HCT116 (cell line): Measurements from ENCODE around the gene MINDY3. TPM values are rescaled to one million over a fixed set of nuclear protein-coding genes. Genes with fewer than 3 reads are reported as not detected.

Experiments
- ATAC-seq: fragments of 200-7000 bp; cut with Tn5 transposase; 2 replicates; pipeline ENCODE4 v1.9.1; 2020; ENCODE audit warnings: mild to moderate bottlenecking, moderate library complexity
- BruUV-seq: library from RNA; stranded (reverse); fragments of 400-500 nt; replicated peaks from 2 replicates; lab custom pipeline; 2021; lab: Mats Ljungman, UMichigan
- CTCF ChIA-PET: fragments of 300-600 bp; sonication (Branson Sonifier 250); formaldehyde crosslinking; loops from one replicate; lab custom pipeline; 2021; ENCODE audit warnings: antibody characterized with exemption; lab: Charles Lee
- POLR2A ChIA-PET: fragments of 300-600, 350-600 bp; sonication (Branson Sonifier 250); formaldehyde crosslinking; loops from one replicate; lab custom pipeline; 2021; ENCODE audit warnings: antibody characterized with exemption; lab: Charles Lee
- RAD21 ChIA-PET, 2 experiments: fragments of 300-600 bp; sonication (Branson Sonifier 250); formaldehyde crosslinking; loops; one replicate each; lab custom pipeline; 2023; ENCODE audit warnings: low total read pairs in 2 of 2; ENCODE audit not compliant: uncharacterized antibody in 2 of 2, unreplicated experiment in 2 of 2, low non-redundant PET in 1 of 2; lab: Charles Lee
- DNase-seq: peaks from one replicate; pipeline ENCODE4 v3.0.0-alpha.2; 2010; ENCODE audit warnings: low read depth, low spot score
- H2AFZ ChIP-seq: fragments of 200-600 bp; shearing (Covaris generic), sonication (generic); 2 replicates; pipeline ENCODE4 v1.6.1; 2017; ENCODE audit warnings: low read depth, mixed run types, mixed read lengths, antibody characterized with exemption, low read length; ENCODE audit not compliant: poor library complexity, severe bottlenecking
- H3K27ac ChIP-seq: 2 replicates; pipeline ENCODE4 v1.5.1; 2012; ENCODE audit warnings: low read depth, low read length
- H3K27me3 ChIP-seq: fragments of 200-600 bp; sonication (generic); 2 replicates; pipeline ENCODE4 v1.6.1; 2016; ENCODE audit warnings: mixed run types, low read length, mixed read lengths; ENCODE audit not compliant: insufficient read depth
- H3K36me3 ChIP-seq, 2 experiments: fragments of 200-500 bp in 1 of 2; fragments of 200-600 bp in 1 of 2; sonication (Bioruptor generic) in 1 of 2; sonication (generic) in 1 of 2; 2 replicates each; pipeline versions ENCODE4 v1.5.1 to v1.6.1; 2014 to 2016; ENCODE audit warnings: low read length in 2 of 2, inconsistent platforms in 1 of 2, mixed read lengths in 1 of 2, mixed run types in 1 of 2; ENCODE audit not compliant: insufficient read depth in 2 of 2, control insufficient read depth in 1 of 2
- H3K4me1 ChIP-seq, 2 experiments: fragments of 200-600 bp in 1 of 2; sonication (generic) in 1 of 2; 2 replicates each; pipeline versions ENCODE4 v1.5.1 to v1.6.1; 2012 to 2017; ENCODE audit warnings: low read length in 2 of 2, inconsistent platforms in 1 of 2, mild to moderate bottlenecking in 1 of 2, mixed read lengths in 1 of 2, mixed run types in 1 of 2, moderate library complexity in 1 of 2; ENCODE audit not compliant: insufficient read depth in 2 of 2, control insufficient read depth in 1 of 2
- H3K4me2 ChIP-seq: fragments of 200-600 bp; sonication (generic); 2 replicates; pipeline ENCODE4 v1.6.1; 2017; ENCODE audit warnings: mixed run types, low read length, mixed read lengths
- H3K4me3 ChIP-seq, 2 experiments: fragments of 200-600 bp in 1 of 2; sonication (generic) in 1 of 2; replicated peaks in 1 of 2; 2 replicates each; pipeline ENCODE4 v1.5.1; 2011 to 2016; ENCODE audit warnings: low read length in 2 of 2, control low read depth in 1 of 2, low read depth in 1 of 2, mild to moderate bottlenecking in 1 of 2, mixed read lengths in 1 of 2, mixed run types in 1 of 2
- H3K79me2 ChIP-seq: fragments of 200-600 bp; sonication (generic); 2 replicates; pipeline ENCODE4 v1.6.1; 2017; ENCODE audit warnings: mild to moderate bottlenecking, mixed run types, low read length, moderate library complexity, mixed read lengths; ENCODE audit not compliant: insufficient read depth
- H3K9ac ChIP-seq: fragments of 200-600 bp; sonication (generic); 2 replicates; pipeline ENCODE4 v1.6.1; 2016; ENCODE audit warnings: low read length, mixed read lengths
- H3K9me2 ChIP-seq: fragments of 200-600 bp; sonication (generic), shearing (Covaris generic); 2 replicates; pipeline ENCODE4 v1.6.1; 2017; ENCODE audit warnings: mixed run types, mild to moderate bottlenecking, moderate library complexity; ENCODE audit not compliant: insufficient read depth
- H3K9me3 ChIP-seq, 2 experiments: fragments of 200-500 bp in 1 of 2; fragments of 200-600 bp in 1 of 2; sonication (Bioruptor generic) in 1 of 2; sonication (generic) in 1 of 2; 2 replicates each; pipeline ENCODE4 v1.6.1; 2014 to 2017; ENCODE audit warnings: low read length in 2 of 2, mixed read lengths in 2 of 2, inconsistent platforms in 1 of 2, low read depth in 1 of 2, mild to moderate bottlenecking in 1 of 2, mixed run types in 1 of 2, moderate library complexity in 1 of 2; ENCODE audit not compliant: control insufficient read depth in 1 of 2, insufficient read depth in 1 of 2
- H4K20me1 ChIP-seq: fragments of 200-600 bp; sonication (generic), shearing (Covaris generic); 2 replicates; pipeline ENCODE4 v1.6.1; 2017; ENCODE audit warnings: mixed run types, mild to moderate bottlenecking, moderate library complexity; ENCODE audit not compliant: insufficient read depth
- CBX3 ChIP-seq: IDR thresholded peaks from 2 replicates; pipeline ENCODE4 v1.6.1; 2012; ENCODE audit warnings: low read depth
- EGR1 ChIP-seq: IDR thresholded peaks from 2 replicates; pipeline ENCODE4 v1.6.1; 2012; ENCODE audit warnings: low read depth
- ELF1 ChIP-seq: IDR thresholded peaks from 2 replicates; pipeline ENCODE4 v1.6.1; 2012; ENCODE audit warnings: low read depth, borderline replicate concordance
- EZH2 ChIP-seq: fragments of 200-600 bp; sonication (generic); IDR thresholded peaks from 2 replicates; pipeline ENCODE4 v1.6.1; 2017; ENCODE audit warnings: antibody characterized with exemption, mixed run types
- JUND ChIP-seq: IDR thresholded peaks from 2 replicates; pipeline ENCODE4 v1.6.1; 2012
- POLR2AphosphoS5 ChIP-seq: IDR thresholded peaks from 2 replicates; pipeline ENCODE4 v1.6.1; 2011; ENCODE audit warnings: mild to moderate bottlenecking, low read depth, low read length, moderate library complexity
- SIN3A ChIP-seq: IDR thresholded peaks from 2 replicates; pipeline ENCODE4 v1.6.1; 2012; ENCODE audit warnings: low read depth
- ZFX ChIP-seq: fragments of 450-650 bp; IDR thresholded peaks from 2 replicates; pipeline ENCODE4 v1.6.1; 2017
- ZNF274 ChIP-seq: fragments of 200-500 bp; sonication (Bioruptor generic); IDR thresholded peaks from 2 replicates; pipeline ENCODE4 v1.6.1; 2014; ENCODE audit warnings: mild to moderate bottlenecking, low read depth, low read length, inconsistent platforms
- intact Hi-C: fragments of 100-400 bp; cut with micrococcal nuclease; formaldehyde crosslinking; loops from 2 replicates; pipeline ENCODE4 v1.10.0; 2022
- total RNA-seq: library from RNA; stranded (reverse); gene quantifications from one replicate; pipeline ENCODE4 v1.2.1, GENCODE V29; 2021; ENCODE audit not compliant: unreplicated experiment
- TF ChIP-seq, protein P1 (sequence below): IDR thresholded peaks from 2 replicates; pipeline ENCODE4 v1.6.1; 2012; ENCODE audit warnings: low read depth
- TF ChIP-seq, protein P2 (sequence below): IDR thresholded peaks from 2 replicates; pipeline ENCODE4 v1.6.1; 2011; ENCODE audit warnings: mild to moderate bottlenecking, low read length, moderate library complexity; ENCODE audit not compliant: insufficient replicate concordance; ENCODE audit errors: extremely low read depth

MINDY3 gene
- total RNA-seq, 1 experiment from 2014 or later = 15.5 TPM

DNA sequence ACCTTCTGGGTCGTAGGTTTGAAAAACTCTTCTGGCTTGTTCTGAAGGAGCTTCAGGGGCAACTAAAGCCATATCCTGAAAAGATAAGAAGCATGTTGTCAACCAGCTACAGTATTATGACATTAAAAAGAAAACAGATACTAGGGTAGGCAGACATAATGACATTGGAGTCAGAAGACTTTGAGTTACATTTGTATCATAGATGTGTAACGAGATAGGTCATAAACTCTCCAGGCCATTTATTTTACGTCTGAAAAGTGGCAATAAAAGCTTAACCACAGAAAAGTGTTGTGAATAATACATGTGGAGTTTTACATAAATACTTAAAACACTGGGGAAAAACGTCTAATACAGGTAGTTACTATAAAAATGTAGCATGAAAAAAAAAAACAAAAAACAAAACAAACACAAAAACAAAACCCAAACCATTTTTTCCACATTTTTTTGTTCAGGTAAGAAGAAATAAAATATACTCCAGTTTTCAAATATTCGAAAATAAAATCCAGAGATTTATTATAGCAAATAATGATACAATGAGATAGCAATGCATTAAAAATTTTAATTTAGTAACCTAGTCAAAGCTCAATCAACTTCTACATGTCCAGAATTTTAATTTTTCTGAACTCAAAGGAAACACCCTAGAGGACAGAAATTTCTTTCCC lies 64.1 kb downstream of the MINDY3 start:
- Histone ChIP-seq H3K9me3 (peaks cover 0 to 6% of the 10 kb centered on the region in 2 experiments; a peak in 1 of 4 replicates), H3K9ac (no peak overlapping the region), H3K79me2 (no peaks in the 10 kb centered on the region), H4K20me1 (no peaks in the 10 kb centered on the region), H3K27ac (no peak overlapping the region), H3K27me3 (no peaks in the 10 kb centered on the region), H3K9me2 (no peaks in the 10 kb centered on the region), H3K4me3 (no peak overlapping the region), H3K4me2 (no peak overlapping the region), H3K4me1 (no peaks in the 10 kb centered on the region), H3K36me3 (no peaks in the 10 kb centered on the region), H2AFZ (no peak overlapping the region)
- POLR2A ChIA-PET = no interaction called here
- DNase-seq = no peak
- no TSS peak for BruUV-seq
- RAD21 ChIA-PET = no interaction called here
- ATAC-seq = no peak
- intact Hi-C loops = no loop called here
- no peak for TF ChIP-seq ZFX
- CTCF ChIA-PET = no interaction called here

DNA sequence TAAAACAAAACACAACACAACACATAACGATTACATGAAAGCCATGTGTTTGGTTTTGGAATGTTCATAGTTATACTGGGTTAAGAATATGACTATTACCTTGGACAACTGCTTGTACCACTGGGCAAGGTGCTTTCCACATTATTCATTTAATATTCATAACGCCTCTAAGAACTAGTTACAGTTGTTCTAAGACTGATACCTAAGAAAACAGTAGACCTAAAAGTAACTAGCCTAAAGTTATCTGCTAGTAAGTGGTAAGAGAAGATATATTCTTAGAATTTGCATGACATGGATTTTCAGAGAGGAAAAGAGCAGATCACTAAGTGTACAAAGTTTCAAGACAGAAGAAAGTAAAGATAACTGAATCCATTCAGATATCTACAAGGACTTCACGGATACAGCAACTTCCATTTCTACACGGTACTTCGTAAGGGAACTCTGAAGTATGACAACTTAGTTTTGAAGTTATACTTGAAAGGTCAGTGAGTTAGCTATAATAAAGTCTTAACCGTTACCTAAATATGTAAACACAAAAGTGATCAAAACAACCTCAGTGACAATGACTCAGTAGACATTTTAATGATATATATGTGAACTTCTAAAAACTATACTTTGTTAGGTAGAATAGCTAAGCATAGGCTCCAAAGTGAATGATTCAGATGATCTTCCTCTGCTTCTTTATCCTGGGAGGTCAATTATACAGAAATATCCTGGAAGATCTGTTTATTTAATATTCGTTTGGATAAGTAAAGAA lies 65.1 kb downstream of the MINDY3 start:
- no TSS peak for BruUV-seq
- no peak overlapping the region for H2AFZ ChIP-seq
- no peak overlapping the region for H3K27ac ChIP-seq
- H3K4me1 ChIP-seq = no peaks in the 10 kb centered on the region
- H4K20me1 ChIP-seq = no peaks in the 10 kb centered on the region
- ATAC-seq = no peak
- H3K9me2 ChIP-seq = no peaks in the 10 kb centered on the region
- RAD21 ChIA-PET = no interaction called here
- no peak overlapping the region for H3K4me2 ChIP-seq
- H3K27me3 ChIP-seq = no peaks in the 10 kb centered on the region
- H3K79me2 ChIP-seq = no peaks in the 10 kb centered on the region
- CTCF ChIA-PET = no interaction called here
- no peak overlapping the region for H3K4me3 ChIP-seq
- no peak overlapping the region for H3K9ac ChIP-seq
- DNase-seq = no peak
- intact Hi-C loops = no loop called here
- POLR2A ChIA-PET = no interaction called here
- no peaks in the 10 kb centered on the region for H3K9me3 ChIP-seq
- H3K36me3 ChIP-seq = no peaks in the 10 kb centered on the region
- TF ChIP-seq CBX3 = no peak
- TF ChIP-seq EGR1 = no peak
- no peak for TF ChIP-seq SIN3A
- TF ChIP-seq, protein P1, sequence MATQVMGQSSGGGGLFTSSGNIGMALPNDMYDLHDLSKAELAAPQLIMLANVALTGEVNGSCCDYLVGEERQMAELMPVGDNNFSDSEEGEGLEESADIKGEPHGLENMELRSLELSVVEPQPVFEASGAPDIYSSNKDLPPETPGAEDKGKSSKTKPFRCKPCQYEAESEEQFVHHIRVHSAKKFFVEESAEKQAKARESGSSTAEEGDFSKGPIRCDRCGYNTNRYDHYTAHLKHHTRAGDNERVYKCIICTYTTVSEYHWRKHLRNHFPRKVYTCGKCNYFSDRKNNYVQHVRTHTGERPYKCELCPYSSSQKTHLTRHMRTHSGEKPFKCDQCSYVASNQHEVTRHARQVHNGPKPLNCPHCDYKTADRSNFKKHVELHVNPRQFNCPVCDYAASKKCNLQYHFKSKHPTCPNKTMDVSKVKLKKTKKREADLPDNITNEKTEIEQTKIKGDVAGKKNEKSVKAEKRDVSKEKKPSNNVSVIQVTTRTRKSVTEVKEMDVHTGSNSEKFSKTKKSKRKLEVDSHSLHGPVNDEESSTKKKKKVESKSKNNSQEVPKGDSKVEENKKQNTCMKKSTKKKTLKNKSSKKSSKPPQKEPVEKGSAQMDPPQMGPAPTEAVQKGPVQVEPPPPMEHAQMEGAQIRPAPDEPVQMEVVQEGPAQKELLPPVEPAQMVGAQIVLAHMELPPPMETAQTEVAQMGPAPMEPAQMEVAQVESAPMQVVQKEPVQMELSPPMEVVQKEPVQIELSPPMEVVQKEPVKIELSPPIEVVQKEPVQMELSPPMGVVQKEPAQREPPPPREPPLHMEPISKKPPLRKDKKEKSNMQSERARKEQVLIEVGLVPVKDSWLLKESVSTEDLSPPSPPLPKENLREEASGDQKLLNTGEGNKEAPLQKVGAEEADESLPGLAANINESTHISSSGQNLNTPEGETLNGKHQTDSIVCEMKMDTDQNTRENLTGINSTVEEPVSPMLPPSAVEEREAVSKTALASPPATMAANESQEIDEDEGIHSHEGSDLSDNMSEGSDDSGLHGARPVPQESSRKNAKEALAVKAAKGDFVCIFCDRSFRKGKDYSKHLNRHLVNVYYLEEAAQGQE = no peak
- TF ChIP-seq JUND = no peak
- TF ChIP-seq ZFX = no peak
- no peak for TF ChIP-seq ELF1
- TF ChIP-seq, protein P2, sequence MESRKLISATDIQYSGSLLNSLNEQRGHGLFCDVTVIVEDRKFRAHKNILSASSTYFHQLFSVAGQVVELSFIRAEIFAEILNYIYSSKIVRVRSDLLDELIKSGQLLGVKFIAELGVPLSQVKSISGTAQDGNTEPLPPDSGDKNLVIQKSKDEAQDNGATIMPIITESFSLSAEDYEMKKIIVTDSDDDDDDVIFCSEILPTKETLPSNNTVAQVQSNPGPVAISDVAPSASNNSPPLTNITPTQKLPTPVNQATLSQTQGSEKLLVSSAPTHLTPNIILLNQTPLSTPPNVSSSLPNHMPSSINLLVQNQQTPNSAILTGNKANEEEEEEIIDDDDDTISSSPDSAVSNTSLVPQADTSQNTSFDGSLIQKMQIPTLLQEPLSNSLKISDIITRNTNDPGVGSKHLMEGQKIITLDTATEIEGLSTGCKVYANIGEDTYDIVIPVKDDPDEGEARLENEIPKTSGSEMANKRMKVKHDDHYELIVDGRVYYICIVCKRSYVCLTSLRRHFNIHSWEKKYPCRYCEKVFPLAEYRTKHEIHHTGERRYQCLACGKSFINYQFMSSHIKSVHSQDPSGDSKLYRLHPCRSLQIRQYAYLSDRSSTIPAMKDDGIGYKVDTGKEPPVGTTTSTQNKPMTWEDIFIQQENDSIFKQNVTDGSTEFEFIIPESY = no peak
- TF ChIP-seq ZNF274 = no peak
- TF ChIP-seq POLR2AphosphoS5 = no peak
- TF ChIP-seq EZH2 = no peak
